Testis (tissue), 2 donors: Measurements from ENCODE around the gene PARVB.

ENCODE experiments used
- CTCF ChIP-seq, 3 experiments: fragments of 450-650 bp in 2 of 3; fragments of 200-600 bp in 1 of 3; sonication (generic) in 1 of 3; IDR thresholded peaks; one replicate each; pipeline ENCODE4 v1.5.1; 2016 to 2019; ENCODE audit warnings: antibody characterized with exemption in 3 of 3, mild to moderate bottlenecking in 2 of 3, moderate library complexity in 1 of 3
- POLR2A ChIP-seq: fragments of 450-650 bp; IDR thresholded peaks from one replicate; pipeline ENCODE4 v1.6.1; 2017; ENCODE audit warnings: antibody characterized with exemption, mild to moderate bottlenecking, moderate library complexity

DNA sequence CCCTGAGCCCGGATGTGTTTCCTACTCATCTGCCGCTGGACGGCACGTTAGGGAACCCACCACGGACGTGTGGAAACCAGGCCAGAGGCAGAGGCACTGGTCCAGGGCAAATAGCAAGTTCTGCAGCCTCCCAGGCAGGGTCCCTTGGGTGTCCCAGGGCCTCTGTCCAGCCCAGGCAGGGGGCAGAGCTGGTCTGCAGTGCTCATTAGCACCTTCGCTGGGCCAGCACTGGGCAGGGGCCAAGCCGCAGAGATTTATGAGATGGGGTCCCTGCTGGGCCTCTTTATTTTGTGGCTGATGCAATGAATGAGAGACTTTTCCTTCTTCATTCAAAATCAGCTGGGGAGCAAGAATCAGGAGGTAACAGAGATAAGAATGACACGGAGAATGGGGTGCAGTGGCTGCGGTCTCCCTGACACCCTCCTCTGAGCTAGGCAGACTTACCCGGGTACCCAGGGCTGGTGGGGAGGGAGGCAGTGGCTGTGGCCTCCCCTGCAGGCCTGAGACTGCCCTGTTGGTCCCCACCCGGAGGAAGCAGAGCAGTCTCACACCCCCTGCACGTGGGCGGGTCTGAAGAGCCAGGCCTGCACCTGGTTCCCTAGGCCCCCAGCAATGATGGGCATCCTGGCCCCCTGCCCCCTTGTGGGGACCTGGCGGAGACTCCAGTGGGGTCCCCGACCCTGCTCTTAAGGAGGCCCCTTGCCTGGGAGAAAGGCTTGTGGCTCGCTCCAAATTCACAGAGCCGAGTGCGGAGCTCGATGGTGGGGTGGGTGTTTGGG lies 142.6 kb downstream of the PARVB start:
- TF ChIP-seq POLR2A = no peak
- TF ChIP-seq CTCF (IDR thresholded peaks at IDR 0.05) = no peak
